Parathyroid adenoma (tissue), 2 donors: ENCODE data around the gene COL18A1.
A peak's percentile ranks its signal among the peaks of the same experiment; 100 is the strongest.

ENCODE experiments used
- H2AFZ ChIP-seq: fragments of 300-600 bp; sonication (generic); one replicate; pipeline ENCODE4 v1.7.0; 2017; ENCODE audit warnings: antibody characterized with exemption, mild to moderate bottlenecking
- H3K27ac ChIP-seq: fragments of 300-600 bp; sonication (generic); one replicate; pipeline ENCODE4 v1.7.0; 2017
- H3K27me3 ChIP-seq: fragments of 300-600 bp; sonication (generic); one replicate; pipeline ENCODE4 v1.7.0; 2017; ENCODE audit warnings: low read length; ENCODE audit not compliant: control insufficient read depth, insufficient read depth
- H3K36me3 ChIP-seq: fragments of 300-600 bp; sonication (generic); one replicate; pipeline ENCODE4 v1.7.0; 2017; ENCODE audit warnings: low read length; ENCODE audit not compliant: control insufficient read depth, insufficient read depth
- H3K4me1 ChIP-seq: fragments of 300-600 bp; sonication (generic); one replicate; pipeline ENCODE4 v1.7.0; 2017; ENCODE audit warnings: control low read depth
- H3K4me2 ChIP-seq: fragments of 300-600 bp; sonication (generic); one replicate; pipeline ENCODE4 v1.7.0; 2017; ENCODE audit warnings: low read length
- H3K4me3 ChIP-seq: fragments of 300-600 bp; sonication (generic); one replicate; pipeline ENCODE4 v1.7.0; 2017; ENCODE audit warnings: low read depth, low read length
- H3K79me2 ChIP-seq: fragments of 300-600 bp; sonication (generic); one replicate; pipeline ENCODE4 v1.7.0; 2017; ENCODE audit warnings: control low read depth
- H3K9ac ChIP-seq: fragments of 300-600 bp; sonication (generic); one replicate; pipeline ENCODE4 v1.7.0; 2017; ENCODE audit warnings: mild to moderate bottlenecking
- H3K9me3 ChIP-seq: fragments of 300-600 bp; sonication (generic); one replicate; pipeline ENCODE4 v1.7.0; 2017; ENCODE audit warnings: low read length; ENCODE audit not compliant: control insufficient read depth
- TF ChIP-seq, protein P1 (sequence below): fragments of 300-600 bp; sonication (generic); IDR thresholded peaks from one replicate; pipeline ENCODE4 v1.7.0; 2017; ENCODE audit warnings: antibody characterized with exemption, mild to moderate bottlenecking
- donor health status: primary hyperparathyroidism.

The COL18A1 gene

DNA sequence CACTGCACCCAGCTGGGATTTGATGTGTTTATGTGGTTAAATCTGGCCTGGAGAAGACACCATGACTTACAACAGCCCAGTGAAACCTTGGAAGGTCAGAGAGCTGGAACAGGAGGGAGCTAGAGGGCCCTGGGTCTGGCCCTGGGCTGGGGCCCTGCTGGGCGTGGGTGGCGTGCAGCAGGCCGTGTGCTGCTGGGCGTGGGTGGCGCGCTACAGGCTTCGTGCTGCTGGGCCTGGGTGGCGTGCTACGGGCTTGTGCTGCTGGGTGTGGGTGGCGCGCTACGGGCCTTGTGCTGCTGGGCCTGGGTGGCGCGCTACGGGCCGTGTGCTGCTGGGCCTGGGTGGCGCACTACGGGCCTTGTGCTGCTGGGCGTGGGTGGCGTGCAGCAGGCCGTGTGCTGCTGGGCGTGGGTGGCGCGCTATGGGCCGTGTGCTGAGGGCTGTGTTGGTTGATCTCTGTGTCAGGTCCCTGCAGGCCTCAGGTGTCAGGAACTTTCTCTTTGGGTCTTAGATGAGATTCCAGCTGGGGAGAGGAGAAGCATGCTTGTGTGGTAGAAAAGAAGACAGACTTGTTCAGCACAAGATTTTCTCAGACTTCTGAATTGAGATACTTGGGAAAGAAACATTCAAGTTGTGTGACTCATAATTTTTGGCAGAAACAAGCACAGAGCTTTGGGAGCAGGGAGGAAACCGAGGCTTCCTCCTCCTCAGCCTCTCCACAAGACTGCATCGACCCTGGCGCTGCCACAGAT, 66.0 kb downstream of the COL18A1 start:
- Histone ChIP-seq H3K9me3 (no peaks in the 10 kb centered on the region), H3K9ac (no peak overlapping the region), H3K4me2 (no peak overlapping the region), H2AFZ (no peak overlapping the region), H3K4me3 (no peak overlapping the region), H3K27me3 (no peaks in the 10 kb centered on the region), H3K27ac (peak overlapping the region; percentile 32), H3K79me2 (no peaks in the 10 kb centered on the region), H3K4me1 (no peaks in the 10 kb centered on the region), H3K36me3 (no peaks in the 10 kb centered on the region)
- TF ChIP-seq, protein P1, sequence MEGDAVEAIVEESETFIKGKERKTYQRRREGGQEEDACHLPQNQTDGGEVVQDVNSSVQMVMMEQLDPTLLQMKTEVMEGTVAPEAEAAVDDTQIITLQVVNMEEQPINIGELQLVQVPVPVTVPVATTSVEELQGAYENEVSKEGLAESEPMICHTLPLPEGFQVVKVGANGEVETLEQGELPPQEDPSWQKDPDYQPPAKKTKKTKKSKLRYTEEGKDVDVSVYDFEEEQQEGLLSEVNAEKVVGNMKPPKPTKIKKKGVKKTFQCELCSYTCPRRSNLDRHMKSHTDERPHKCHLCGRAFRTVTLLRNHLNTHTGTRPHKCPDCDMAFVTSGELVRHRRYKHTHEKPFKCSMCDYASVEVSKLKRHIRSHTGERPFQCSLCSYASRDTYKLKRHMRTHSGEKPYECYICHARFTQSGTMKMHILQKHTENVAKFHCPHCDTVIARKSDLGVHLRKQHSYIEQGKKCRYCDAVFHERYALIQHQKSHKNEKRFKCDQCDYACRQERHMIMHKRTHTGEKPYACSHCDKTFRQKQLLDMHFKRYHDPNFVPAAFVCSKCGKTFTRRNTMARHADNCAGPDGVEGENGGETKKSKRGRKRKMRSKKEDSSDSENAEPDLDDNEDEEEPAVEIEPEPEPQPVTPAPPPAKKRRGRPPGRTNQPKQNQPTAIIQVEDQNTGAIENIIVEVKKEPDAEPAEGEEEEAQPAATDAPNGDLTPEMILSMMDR = no peak

DNA sequence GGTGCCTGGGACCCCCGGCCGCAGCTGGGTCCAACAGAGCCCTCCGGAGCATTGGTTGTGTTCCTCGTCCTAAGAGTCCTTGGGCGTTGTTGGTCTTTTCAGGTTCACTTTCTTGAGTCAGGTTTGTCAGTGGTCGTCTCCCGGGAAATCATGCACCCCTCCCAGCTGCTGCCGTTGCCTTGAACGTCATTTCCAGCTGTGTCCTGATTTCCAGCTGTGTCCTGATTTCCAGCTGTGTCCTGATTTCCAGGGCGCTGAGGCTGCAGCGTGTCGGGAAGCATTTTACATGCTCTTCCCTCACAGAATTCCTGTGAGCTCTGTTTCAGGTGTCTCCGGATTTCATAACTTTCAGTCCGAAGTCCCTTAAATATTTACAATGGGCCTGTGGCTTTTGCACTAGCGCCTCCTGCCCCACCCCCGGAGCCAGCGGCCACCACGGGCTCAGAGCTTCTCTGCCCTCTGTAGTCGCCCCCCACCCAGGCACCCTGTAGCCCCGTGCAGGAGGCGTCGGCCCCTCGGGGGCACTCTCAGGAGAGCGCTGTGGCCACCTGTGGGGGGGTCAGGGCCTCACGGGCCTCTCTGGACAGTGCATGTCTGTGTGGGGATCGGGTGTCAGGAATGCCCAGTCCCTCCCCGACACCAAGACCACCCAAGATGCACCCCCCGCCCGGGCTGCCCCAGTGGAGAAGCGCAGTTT, 66.7 kb downstream of the COL18A1 start:
- Histone ChIP-seq H2AFZ (no peak overlapping the region), H3K36me3 (no peaks in the 10 kb centered on the region), H3K4me3 (no peak overlapping the region), H3K9ac (no peak overlapping the region), H3K79me2 (no peaks in the 10 kb centered on the region), H3K9me3 (no peaks in the 10 kb centered on the region), H3K27me3 (no peaks in the 10 kb centered on the region), H3K27ac (no peak overlapping the region), H3K4me1 (no peaks in the 10 kb centered on the region), H3K4me2 (no peak overlapping the region)
- TF ChIP-seq, protein P1 = no peak

DNA sequence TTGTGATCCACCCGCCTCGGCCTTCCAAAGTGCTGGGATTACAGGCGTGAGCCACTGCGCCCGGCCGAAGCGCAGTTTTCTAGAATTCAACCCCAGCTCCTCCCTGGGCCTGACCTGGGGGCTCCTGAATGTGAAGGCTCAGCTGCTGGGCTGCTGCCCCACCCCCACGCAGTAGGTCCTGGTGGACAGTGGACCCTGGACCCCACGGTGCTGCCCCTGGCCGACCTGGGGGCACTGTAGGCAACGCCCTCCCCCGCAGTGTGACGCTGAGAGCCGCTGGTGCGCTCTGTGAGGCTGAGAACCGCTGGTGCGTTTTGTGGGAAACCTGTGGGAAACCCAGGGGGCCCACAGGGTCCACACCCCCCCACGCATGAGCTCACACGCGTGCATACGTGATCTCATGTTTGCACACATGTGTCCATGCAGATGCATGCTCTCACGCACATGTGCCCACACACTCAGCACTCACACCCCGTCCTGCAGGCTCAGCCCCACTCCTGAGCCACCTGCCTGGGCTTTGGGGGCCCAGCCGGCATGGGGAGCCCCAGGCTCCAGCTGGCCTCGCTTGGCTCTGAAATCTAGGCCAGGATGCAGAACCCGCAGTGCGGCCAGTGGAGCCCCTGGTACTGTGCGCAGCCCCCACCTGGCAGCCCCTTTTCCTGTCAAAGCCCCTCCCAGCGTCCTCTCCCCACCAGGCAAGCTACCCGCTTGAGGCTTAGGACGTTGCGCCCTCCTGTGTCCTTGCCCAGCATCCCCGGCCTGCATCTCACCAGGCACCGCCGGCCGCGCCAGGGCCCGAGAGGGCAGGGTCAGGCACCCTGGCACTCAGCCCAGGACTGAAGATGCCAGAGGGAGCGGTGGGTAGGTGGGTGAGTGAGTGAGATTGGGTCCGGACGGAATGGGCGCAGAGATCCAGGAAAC, 67.7 kb downstream of the COL18A1 start:
- H3K36me3 ChIP-seq = no peaks in the 10 kb centered on the region

DNA sequence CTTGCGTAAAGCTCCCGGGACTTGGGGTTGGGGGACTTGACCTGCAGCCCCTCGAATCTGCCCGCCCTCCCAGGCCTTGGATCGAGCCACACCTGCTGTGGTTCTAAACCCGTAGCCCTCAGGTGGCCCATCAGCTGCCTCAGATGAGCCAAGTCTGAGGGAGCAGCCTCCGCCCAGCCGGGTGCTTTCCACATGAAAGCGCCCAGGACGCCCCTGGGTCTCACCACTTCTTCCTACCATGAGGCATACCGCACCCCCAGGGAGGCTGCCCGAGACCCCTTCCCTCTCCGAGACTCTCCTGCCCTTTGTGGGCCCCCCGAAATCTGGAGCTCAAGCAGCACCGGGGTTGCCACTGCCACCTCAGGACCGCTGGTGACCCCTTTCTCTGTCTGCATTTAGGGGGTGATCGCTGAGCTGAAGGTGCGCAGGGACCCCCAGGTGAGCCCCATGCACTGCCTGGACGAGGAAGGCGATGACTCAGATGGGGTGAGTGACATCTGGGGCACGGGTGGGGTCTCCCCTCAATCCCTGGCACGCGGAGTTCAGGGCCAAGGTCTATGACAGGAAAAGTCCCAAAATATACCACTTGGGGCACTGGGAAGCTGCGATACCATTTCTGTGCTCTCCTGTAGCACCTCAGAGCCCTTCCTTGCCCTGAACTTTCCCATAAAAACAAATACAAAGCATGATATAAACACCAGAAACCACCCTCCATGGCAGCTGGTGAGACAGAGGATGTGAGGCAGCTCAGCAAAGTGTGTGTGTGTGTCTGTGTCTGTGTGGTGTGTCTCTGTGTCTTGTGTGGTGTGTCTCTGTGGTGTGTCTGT, 68.7 kb downstream of the COL18A1 start:
- Histone ChIP-seq H2AFZ (no peak overlapping the region), H3K27me3 (no peaks in the 10 kb centered on the region), H3K4me2 (no peak overlapping the region), H3K9ac (no peak overlapping the region), H3K4me3 (no peak overlapping the region), H3K4me1 (no peaks in the 10 kb centered on the region), H3K79me2 (no peaks in the 10 kb centered on the region), H3K9me3 (no peaks in the 10 kb centered on the region), H3K36me3 (no peaks in the 10 kb centered on the region), H3K27ac (no peak overlapping the region)
- TF ChIP-seq, protein P1 = no peak

More for the DNA sequence above, 67.7 kb downstream of the COL18A1 start:
- Histone ChIP-seq H3K27ac (no peak overlapping the region), H3K9ac (no peak overlapping the region), H2AFZ (no peak overlapping the region), H3K27me3 (no peaks in the 10 kb centered on the region), H3K9me3 (no peaks in the 10 kb centered on the region), H3K4me2 (no peak overlapping the region), H3K79me2 (no peaks in the 10 kb centered on the region), H3K4me1 (no peaks in the 10 kb centered on the region), H3K4me3 (no peak overlapping the region)
- TF ChIP-seq, protein P1 = no peak
